ENCODE measurements around the gene ATP6V0A1.

ATP6V0A1 gene

DNA sequence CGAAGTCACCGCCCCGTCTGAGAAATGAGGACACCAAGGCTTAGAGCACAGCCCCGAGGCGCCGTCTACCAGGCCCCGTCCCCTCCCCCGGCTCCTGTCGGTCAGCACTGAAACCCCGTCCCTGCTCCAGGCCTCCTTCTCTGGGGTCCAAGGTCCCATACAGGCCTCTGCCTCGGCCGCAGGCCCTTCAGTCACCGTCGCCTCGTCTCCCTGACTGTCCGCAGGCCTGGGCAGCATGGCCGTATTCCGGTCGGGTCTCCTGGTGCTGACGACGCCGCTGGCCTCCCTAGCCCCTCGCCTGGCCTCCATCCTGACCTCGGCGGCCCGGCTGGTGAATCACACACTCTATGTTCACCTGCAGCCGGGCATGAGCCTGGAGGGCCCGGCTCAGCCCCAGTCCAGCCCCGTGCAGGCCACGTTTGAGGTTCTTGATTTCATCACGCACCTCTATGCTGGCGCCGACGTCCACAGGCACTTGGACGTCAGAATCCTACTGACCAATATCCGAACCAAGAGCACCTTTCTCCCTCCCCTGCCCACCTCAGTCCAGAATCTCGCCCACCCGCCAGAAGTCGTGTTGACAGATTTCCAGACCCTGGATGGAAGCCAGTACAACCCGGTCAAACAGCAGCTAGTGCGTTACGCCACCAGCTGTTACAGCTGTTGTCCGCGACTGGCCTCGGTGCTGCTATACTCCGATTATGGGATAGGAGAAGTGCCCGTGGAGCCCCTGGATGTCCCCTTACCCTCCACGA is 103.9 kb downstream of the ATP6V0A1 start:
- no peak for DNase-seq (ENCODE audit: low read depth)

- DNase-seq (ENCODE audit: low read depth) = no peak
Measured at GRCh38 chr17:42563143-42563509, 104.4 kb downstream of the ATP6V0A1 start.

DNA sequence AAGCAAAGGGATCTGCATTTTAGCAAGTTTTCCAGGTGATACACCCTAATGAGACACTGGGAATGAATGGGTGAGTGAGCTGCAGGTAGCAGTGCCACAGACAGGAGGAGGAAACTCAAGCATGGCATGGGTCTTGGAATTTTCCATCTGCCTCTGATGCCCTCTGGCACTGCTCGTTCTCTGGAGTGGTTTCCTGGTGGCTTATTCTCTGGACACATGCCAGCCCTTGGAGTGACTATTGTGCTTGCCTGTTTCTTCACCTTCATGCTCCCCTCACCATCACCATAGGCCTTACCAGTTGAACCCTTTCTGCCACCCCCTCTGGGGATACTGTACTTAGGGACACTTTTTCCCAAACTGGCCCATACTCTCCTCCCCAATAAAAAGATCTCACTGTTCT is 104.9 kb downstream of the ATP6V0A1 start:
- DNase-seq (ENCODE audit: low read depth) = no peak

DNA sequence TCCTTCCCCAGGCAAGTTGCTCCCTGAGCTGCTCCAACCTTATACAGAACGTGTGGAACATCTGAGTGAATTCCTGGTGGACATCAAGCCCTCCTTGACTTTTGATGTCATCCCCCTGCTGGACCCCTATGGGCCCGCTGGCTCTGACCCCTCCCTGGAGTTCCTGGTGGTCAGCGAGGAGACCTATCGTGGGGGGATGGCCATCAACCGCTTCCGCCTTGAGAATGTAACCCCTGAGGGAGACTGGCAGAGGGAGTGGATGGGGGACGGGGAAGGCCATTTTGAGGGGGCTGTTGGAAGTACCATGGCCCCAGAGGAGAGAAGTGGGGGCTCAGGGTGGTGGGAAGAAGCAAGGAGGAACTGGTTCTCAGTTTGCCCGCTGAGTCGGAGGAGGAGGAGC is 105.3 kb downstream of the ATP6V0A1 start:
- no peak for DNase-seq (ENCODE audit: low read depth)

GRCh38 chr17:42564815-42565522 is 106.3 kb downstream of the ATP6V0A1 start:
- DNase-seq (ENCODE audit: low read depth) = no peak

- DNase-seq (ENCODE audit: low read depth) = no peak
Measured at GRCh38 chr17:42565523-42566214, 107.0 kb downstream of the ATP6V0A1 start.

DNA sequence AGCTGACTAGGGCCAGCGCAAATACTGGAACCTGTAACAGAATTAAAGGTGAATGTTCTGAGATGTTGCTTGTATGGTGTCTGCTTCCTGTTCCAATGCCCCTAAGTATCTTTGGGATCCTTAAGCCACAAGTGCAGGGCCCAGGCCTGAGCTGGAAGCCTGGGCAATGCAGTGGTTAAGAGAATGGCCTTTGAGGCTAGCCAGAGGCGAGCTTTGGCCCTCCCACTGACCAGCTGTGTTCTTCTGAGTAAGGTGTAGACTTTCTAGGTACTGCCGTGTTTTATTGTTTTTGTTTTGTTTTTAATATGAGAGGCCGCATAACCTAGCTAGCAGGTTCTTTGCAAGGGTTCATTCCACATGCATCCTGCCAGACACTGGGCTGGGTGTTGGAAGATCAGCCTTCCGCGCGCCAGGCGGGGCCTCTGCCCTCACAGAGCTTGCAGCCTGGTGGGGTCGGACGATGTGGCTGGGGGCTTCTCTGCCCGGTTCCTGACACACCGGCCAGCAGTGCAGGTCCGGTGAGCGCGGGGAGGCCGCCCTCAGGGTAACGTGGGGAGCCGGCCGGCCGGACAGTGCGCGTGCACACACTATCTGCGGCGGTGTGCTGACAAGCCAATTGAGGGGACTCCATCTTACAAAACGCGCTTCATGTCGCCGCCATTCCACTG is 107.7 kb downstream of the ATP6V0A1 start:
- no peak for DNase-seq (ENCODE audit: low read depth)

DNA sequence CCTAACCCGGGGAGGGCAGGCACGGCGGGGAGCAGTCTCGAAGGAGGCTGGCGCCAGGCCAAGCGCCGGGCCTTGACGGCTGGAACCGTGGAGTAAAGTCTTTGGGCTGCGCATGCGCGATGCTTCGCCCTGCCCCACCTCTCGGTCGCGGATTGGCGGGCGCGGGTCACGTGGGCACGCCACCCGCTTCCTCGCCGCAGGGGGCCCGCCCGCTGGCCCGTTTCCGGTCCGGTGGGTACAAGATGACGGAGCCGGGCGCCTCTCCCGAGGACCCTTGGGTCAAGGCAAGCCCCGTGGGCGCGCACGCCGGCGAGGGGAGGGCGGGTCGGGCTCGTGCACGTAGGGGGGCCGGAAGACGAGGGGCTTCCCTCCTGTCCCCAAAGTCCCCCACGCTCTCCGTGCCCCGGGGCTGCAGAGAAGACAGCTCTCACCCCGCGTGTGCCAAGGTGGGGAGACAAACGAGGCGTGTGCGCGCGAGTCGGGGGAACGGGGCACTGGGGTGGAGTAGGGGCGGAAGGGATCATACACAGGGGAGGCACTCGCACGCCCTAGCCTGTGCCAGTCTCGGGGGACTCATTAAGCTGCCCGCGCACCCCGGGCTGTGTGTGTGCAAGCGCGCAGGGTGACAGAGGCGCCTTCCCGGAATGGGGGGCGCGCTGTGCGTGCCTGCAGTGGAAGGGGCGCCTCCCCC is 108.3 kb downstream of the ATP6V0A1 start, which contains the start of gene MLX:
MLX (plus strand) TSS at position 218 of the 691 bp plus-strand sequence; CDS start at position 243, 25 bp downstream.
- DNase-seq (ENCODE audit: low read depth) = peak; percentile 80

DNA sequence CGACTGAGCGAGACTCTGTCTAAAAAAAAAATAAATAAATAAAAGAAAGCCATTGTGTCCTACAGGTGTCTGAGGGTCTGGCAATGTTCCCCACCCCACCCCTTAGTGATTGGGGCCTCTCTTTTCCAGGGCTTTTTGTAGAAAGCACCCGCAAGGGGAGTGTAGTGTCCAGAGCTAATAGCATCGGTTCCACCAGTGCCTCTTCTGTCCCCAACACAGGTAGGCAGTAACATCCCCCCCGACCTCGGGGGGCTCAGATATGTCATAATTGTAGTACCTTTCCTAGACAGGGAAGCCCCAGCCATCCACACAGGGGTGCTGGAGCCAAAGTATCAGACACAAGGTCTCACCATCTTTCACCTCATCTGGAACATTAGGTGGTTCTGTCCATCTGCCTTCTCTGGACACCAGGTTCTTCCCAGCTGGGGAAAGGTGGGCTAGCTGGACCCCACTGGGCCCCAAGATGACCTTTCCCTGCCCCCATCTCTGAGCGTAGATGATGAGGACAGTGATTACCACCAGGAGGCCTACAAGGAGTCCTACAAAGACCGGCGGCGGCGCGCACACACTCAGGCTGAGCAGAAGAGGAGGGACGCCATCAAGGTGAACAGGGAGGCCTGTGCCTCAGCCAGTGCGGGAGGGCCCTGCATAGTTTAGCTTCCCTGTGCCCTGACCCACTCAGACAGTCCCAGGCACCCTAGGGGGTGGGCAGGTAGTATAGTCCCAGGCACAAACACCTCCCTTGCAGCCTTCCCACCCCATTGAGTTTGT is 109.8 kb downstream of the ATP6V0A1 start:
- DNase-seq (ENCODE audit: low read depth) = no peak

GRCh38 chr17:42571435-42572225 is 113.0 kb downstream of the ATP6V0A1 start:
- no peak for DNase-seq (ENCODE audit: low read depth)

Data from stimulated activated CD8-positive, alpha-beta memory T cell treated with anti-CD3 and anti-CD28 coated beads, Interleukin-7, amount 100 ng/mL, for 24 hours (primary cell).